T-helper 2 cell treated with Interferon-gamma antibody and Interleukin-4, amounts not matched to agents 100 ng/mL and 5 ng/mL, for 36 hours (primary cell): ENCODE results near the gene SHISA6. TPM values are rescaled to one million over a fixed set of nuclear protein-coding genes. Genes with fewer than 3 reads are reported as not detected.

ENCODE experiments used
- intact Hi-C: fragments of 100-400 bp; cut with micrococcal nuclease; formaldehyde crosslinking; loops from one replicate; pipeline ENCODE4 v1.15.1; 2023
- total RNA-seq: library from RNA; stranded (reverse); gene quantifications from 2 replicates; pipeline ENCODE4 v1.2.3, GENCODE V29; 2022

SHISA6 gene
- total RNA-seq, 1 donor from 2014 or later, result not detected

GRCh38 chr17:11264183-11264871, 23.3 kb downstream of the SHISA6 start:
- intact Hi-C loops, result no loop called here

- intact Hi-C loops, result no loop called here
Measured at GRCh38 chr17:11267999-11268575, 27.1 kb downstream of the SHISA6 start.

GRCh38 chr17:11269210-11269609, 28.2 kb downstream of the SHISA6 start:
- intact Hi-C loops, result no loop called here

- intact Hi-C loops, result no loop called here
Measured at GRCh38 chr17:11272191-11272590, 31.2 kb downstream of the SHISA6 start.

- intact Hi-C loops, result no loop called here
Measured at GRCh38 chr17:11273596-11273995, 32.6 kb downstream of the SHISA6 start.

- intact Hi-C loops, result no loop called here
Measured at GRCh38 chr17:11274106-11274505, 33.1 kb downstream of the SHISA6 start.

GRCh38 chr17:11276486-11276885, 35.5 kb downstream of the SHISA6 start:
- intact Hi-C loops, result no loop called here

- intact Hi-C loops, result no loop called here
Measured at GRCh38 chr17:11278186-11278991, 37.4 kb downstream of the SHISA6 start.

GRCh38 chr17:11278992-11279270, 37.9 kb downstream of the SHISA6 start:
- intact Hi-C loops, result no loop called here

GRCh38 chr17:11279776-11280344, 38.8 kb downstream of the SHISA6 start:
- intact Hi-C loops, result no loop called here

GRCh38 chr17:11282586-11282985, 41.6 kb downstream of the SHISA6 start:
- intact Hi-C loops, result no loop called here

GRCh38 chr17:11284811-11285210, 43.8 kb downstream of the SHISA6 start:
- intact Hi-C loops, result no loop called here

GRCh38 chr17:11285946-11286345, 44.9 kb downstream of the SHISA6 start:
- intact Hi-C loops, result no loop called here

GRCh38 chr17:11287791-11288190, 46.8 kb downstream of the SHISA6 start:
- intact Hi-C loops, result no loop called here

GRCh38 chr17:11290814-11291213, 49.8 kb downstream of the SHISA6 start:
- intact Hi-C loops, result no loop called here

GRCh38 chr17:11292491-11292890, 51.5 kb downstream of the SHISA6 start:
- intact Hi-C loops, result no loop called here

- intact Hi-C loops, result no loop called here
Measured at GRCh38 chr17:11293480-11293879, 52.5 kb downstream of the SHISA6 start.

- intact Hi-C loops, result no loop called here
Measured at GRCh38 chr17:11294826-11295225, 53.8 kb downstream of the SHISA6 start.

- intact Hi-C loops, result no loop called here
Measured at GRCh38 chr17:11296994-11297393, 56.0 kb downstream of the SHISA6 start.

- intact Hi-C loops, result no loop called here
Measured at GRCh38 chr17:11298401-11298800, 57.4 kb downstream of the SHISA6 start.

- intact Hi-C loops, result no loop called here
Measured at GRCh38 chr17:11300201-11300600, 59.2 kb downstream of the SHISA6 start.

GRCh38 chr17:11300738-11301137, 59.7 kb downstream of the SHISA6 start:
- intact Hi-C loops, result no loop called here
